SU-DHL-6 (cell line): ENCODE measurements around the gene TAF8.

Experiments used
- CTCF ChIP-seq: fragments of 200-600 bp; sonication (generic); IDR thresholded peaks from one replicate; pipeline ENCODE4 v1.5.1; 2017; ENCODE audit warnings: antibody characterized with exemption, mild to moderate bottlenecking, low read length, moderate library complexity; ENCODE audit not compliant: insufficient read depth, poor library complexity, severe bottlenecking
- EZH2phosphoT487 ChIP-seq: fragments of 200-600 bp; sonication (generic), shearing (Covaris generic); conservative IDR thresholded peaks from 2 replicates; pipeline ENCODE4 v1.6.1; 2018; ENCODE audit warnings: mild to moderate bottlenecking, antibody characterized with exemption, low read length, moderate library complexity, mixed read lengths

GRCh38 chr6:42029062-42029685 lies 21.1 kb upstream of the TAF8 start:
- TF ChIP-seq CTCF (no peak), EZH2phosphoT487 (no peak)
